Stimulated activated CD8-positive, alpha-beta memory T cell treated with anti-CD3 and anti-CD28 coated beads, Interleukin-15, amount 100 ng/mL, for 1 hour (primary cell): ENCODE results near the gene SLC25A34.

Experiments used
- DNase-seq: peaks from one replicate; pipeline ENCODE4 v3.0.0-alpha.2; 2020; ENCODE audit warnings: low read depth

The SLC25A34 gene

GRCh38 chr1:15733218-15733725 lies 2.8 kb upstream of the SLC25A34 start:
- no peak for DNase-seq

GRCh38 chr1:15733726-15734226 lies 2.3 kb upstream of the SLC25A34 start:
- no peak for DNase-seq

GRCh38 chr1:15734296-15734695 lies 1.8 kb upstream of the SLC25A34 start:
- DNase-seq = no peak

- no peak for DNase-seq
These were observed 1.2 kb upstream of the SLC25A34 start for GRCh38 chr1:15734901-15735300.

GRCh38 chr1:15735304-15736037 lies 587 bp upstream of the SLC25A34 start:
- no peak for DNase-seq

- no peak for DNase-seq
These were observed 819 bp downstream of the SLC25A34 start for GRCh38 chr1:15736892-15737261.

GRCh38 chr1:15737324-15738319 lies 1.6 kb downstream of the SLC25A34 start:
- no peak for DNase-seq

- DNase-seq = no peak
These were observed 2.5 kb downstream of the SLC25A34 start for GRCh38 chr1:15738416-15739113.

GRCh38 chr1:15739259-15739658 lies 3.2 kb downstream of the SLC25A34 start:
- no peak for DNase-seq

GRCh38 chr1:15739745-15740144 lies 3.7 kb downstream of the SLC25A34 start:
- no peak for DNase-seq

- peak; percentile 18 for DNase-seq
These were observed 5.1 kb downstream of the SLC25A34 start for GRCh38 chr1:15740924-15741850.

- no peak for DNase-seq
These were observed 6.3 kb downstream of the SLC25A34 start, which contains the start of gene TMEM82 for GRCh38 chr1:15742339-15742801. Gene TMEM82, plus strand, starts transcription at chr1:15742499. Its CDS starts 61 bp downstream, at chr1:15742560.

- DNase-seq = no peak
These were observed 8.1 kb downstream of the SLC25A34 start for GRCh38 chr1:15744122-15744679.

GRCh38 chr1:15747378-15747777 lies 11.3 kb downstream of the SLC25A34 start:
- no peak for DNase-seq

- no peak for DNase-seq
These were observed 12.2 kb downstream of the SLC25A34 start for GRCh38 chr1:15748264-15748663.

- no peak for DNase-seq
These were observed 12.8 kb downstream of the SLC25A34 start for GRCh38 chr1:15748690-15749398.

GRCh38 chr1:15749399-15750291 lies 13.6 kb downstream of the SLC25A34 start:
- no peak for DNase-seq

GRCh38 chr1:15750924-15751323 lies 14.9 kb downstream of the SLC25A34 start:
- DNase-seq = no peak

- no peak for DNase-seq
These were observed 15.7 kb downstream of the SLC25A34 start for GRCh38 chr1:15751717-15752116.
